ENCODE measurements around the gene KANSL1.
"Not testable (repeated sequence)": the region's sequence is repeated elsewhere in the genome, so short reads cannot be mapped to it uniquely, and the experiment has no call there.

KANSL1 gene

GRCh38 chr17:46135126-46135812 is 58.0 kb downstream of the KANSL1 start:
- no peak for DNase-seq

GRCh38 chr17:46129302-46129701 is 63.9 kb downstream of the KANSL1 start:
- no peak for DNase-seq

GRCh38 chr17:46128453-46128852 is 64.8 kb downstream of the KANSL1 start:
- no peak for DNase-seq

- DNase-seq = no peak
Measured at GRCh38 chr17:46127524-46127923, 65.7 kb downstream of the KANSL1 start.

GRCh38 chr17:46126840-46127239 is 66.4 kb downstream of the KANSL1 start:
- no peak for DNase-seq

GRCh38 chr17:46125831-46126230 is 67.4 kb downstream of the KANSL1 start:
- DNase-seq = no peak

GRCh38 chr17:46124695-46125592 is 68.3 kb downstream of the KANSL1 start:
- no peak for DNase-seq

- no peak for DNase-seq
Measured at GRCh38 chr17:46123607-46124006, 69.6 kb downstream of the KANSL1 start.

GRCh38 chr17:46122486-46122871 is 70.8 kb downstream of the KANSL1 start:
- DNase-seq = no peak

GRCh38 chr17:46121841-46122485 is 71.3 kb downstream of the KANSL1 start:
- no peak for DNase-seq

- no peak for DNase-seq
Measured at GRCh38 chr17:46121165-46121764, 72.0 kb downstream of the KANSL1 start.

GRCh38 chr17:46120537-46120936 is 72.7 kb downstream of the KANSL1 start:
- no peak for DNase-seq

- DNase-seq = no peak
Measured at GRCh38 chr17:46120078-46120477, 73.2 kb downstream of the KANSL1 start.

- no peak for DNase-seq
Measured at GRCh38 chr17:46118964-46119363, 74.3 kb downstream of the KANSL1 start.

GRCh38 chr17:46117850-46118696 is 75.2 kb downstream of the KANSL1 start:
- no peak for DNase-seq

GRCh38 chr17:46117117-46117516 is 76.1 kb downstream of the KANSL1 start:
- no peak for DNase-seq

- no peak for DNase-seq
Measured at GRCh38 chr17:46115699-46116098, 77.5 kb downstream of the KANSL1 start.

- DNase-seq = not testable (repeated sequence)
Measured at GRCh38 chr17:46111236-46111635, 82.0 kb downstream of the KANSL1 start.

GRCh38 chr17:46110219-46110618 is 83.0 kb downstream of the KANSL1 start:
- DNase-seq = no peak

GRCh38 chr17:46109603-46110189 is 83.5 kb downstream of the KANSL1 start:
- no peak for DNase-seq

GRCh38 chr17:46108550-46109110 is 84.6 kb downstream of the KANSL1 start:
- DNase-seq = no peak

GRCh38 chr17:46108120-46108519 is 85.1 kb downstream of the KANSL1 start:
- DNase-seq = no peak
